AG04449 (cell line): ENCODE measurements around the gene TPGS1.

Experiments
- CTCF ChIA-PET: fragments of 350-600 bp; formaldehyde crosslinking; extraction: SDS; loops from one replicate; lab custom pipeline; 2021; ENCODE audit warnings: antibody characterized with exemption; lab: Yijun Ruan, JAX
- POLR2A ChIA-PET: fragments of 400-600, 350-600 bp; formaldehyde crosslinking; extraction: SDS; loops from one replicate; lab custom pipeline; 2020; ENCODE audit warnings: antibody characterized with exemption, inconsistent platforms; lab: Yijun Ruan, JAX
- DNase-seq: peaks from one replicate; pipeline ENCODE4 v3.0.0-alpha.2; 2010; ENCODE audit warnings: low read depth, low spot score
- H3K4me3 ChIP-seq: 2 replicates; pipeline ENCODE4 v1.5.1; 2011; ENCODE audit warnings: low read depth, mild to moderate bottlenecking, control low read depth, low read length
- TF ChIP-seq, protein P1 (sequence below): IDR thresholded peaks from one replicate; pipeline ENCODE4 v1.5.1; 2011; ENCODE audit warnings: mild to moderate bottlenecking, moderate library complexity, low read length, control low read depth, inconsistent platforms; ENCODE audit not compliant: insufficient read depth; ENCODE audit errors: missing control alignments

Gene TPGS1

DNA sequence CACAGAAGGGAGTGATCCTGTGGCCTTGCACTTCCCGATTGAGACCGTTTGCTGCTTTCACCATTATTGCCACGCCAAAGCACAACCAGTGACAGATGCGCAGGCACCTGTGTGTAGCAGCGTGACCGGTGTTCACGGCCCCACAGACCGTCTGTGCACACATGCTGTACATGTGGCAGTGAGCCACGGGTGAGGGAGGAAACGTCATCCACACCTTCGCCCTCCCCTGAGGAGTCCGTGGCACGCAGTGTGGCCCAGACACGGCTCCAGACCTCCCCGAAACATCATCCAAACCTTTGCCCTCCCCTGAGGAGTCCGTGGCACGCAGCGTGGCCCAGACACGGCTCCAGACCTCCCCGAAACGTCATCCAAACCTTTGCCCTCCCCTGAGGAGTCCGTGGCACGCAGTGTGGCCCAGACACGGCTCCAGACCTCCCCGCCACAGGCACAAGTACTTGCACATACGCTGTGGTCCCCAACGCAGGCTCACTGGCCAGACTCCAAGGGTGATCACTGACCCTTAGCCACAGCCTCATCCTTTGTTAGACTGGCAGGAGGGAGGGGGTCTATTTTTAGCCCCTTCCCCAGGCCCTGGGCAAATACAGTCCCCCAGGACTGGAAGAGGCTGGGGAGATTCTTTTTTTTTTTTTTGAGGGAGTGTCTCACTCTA, 38.6 kb upstream of the TPGS1 start:
- H3K4me3 ChIP-seq: no peak overlapping the region
- POLR2A ChIA-PET: no interaction called here
- no peak for DNase-seq
- CTCF ChIA-PET: interaction anchor here (0.7 kb wide), 1 partner anchor 14 kb away, joined by 3 read pairs; no protein-coding TSS in a partner anchor
- TF ChIP-seq, protein P1, sequence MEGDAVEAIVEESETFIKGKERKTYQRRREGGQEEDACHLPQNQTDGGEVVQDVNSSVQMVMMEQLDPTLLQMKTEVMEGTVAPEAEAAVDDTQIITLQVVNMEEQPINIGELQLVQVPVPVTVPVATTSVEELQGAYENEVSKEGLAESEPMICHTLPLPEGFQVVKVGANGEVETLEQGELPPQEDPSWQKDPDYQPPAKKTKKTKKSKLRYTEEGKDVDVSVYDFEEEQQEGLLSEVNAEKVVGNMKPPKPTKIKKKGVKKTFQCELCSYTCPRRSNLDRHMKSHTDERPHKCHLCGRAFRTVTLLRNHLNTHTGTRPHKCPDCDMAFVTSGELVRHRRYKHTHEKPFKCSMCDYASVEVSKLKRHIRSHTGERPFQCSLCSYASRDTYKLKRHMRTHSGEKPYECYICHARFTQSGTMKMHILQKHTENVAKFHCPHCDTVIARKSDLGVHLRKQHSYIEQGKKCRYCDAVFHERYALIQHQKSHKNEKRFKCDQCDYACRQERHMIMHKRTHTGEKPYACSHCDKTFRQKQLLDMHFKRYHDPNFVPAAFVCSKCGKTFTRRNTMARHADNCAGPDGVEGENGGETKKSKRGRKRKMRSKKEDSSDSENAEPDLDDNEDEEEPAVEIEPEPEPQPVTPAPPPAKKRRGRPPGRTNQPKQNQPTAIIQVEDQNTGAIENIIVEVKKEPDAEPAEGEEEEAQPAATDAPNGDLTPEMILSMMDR: no peak

GRCh38 chr19:469833-470232, 37.5 kb upstream of the TPGS1 start:
- ChIA-PET POLR2A (no interaction called here), CTCF (no interaction called here)
- DNase-seq: no peak
- TF ChIP-seq, protein P1: no peak
- H3K4me3 ChIP-seq: no peak overlapping the region

DNA sequence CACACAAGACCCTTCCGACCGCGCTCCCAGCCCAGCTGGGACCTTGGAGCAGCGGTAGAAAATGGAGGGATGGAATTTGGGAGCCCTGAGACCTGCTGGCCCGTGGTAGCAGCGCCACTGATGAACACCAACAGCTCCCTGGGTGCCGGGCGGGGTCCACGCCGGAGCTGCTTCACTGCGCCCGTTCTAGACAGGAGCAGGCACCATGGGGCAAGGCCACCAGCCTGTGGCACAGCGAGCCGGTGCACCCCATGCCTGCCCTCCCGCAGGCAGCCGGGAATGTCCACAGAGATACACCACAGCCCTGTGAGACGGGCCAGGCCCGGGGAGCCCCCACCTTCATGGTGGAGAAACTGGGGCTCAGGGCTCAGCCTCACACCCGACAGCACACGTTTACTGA, 36.6 kb upstream of the TPGS1 start:
- TF ChIP-seq, protein P1: no peak
- no peak overlapping the region for H3K4me3 ChIP-seq
- CTCF ChIA-PET: no interaction called here
- POLR2A ChIA-PET: no interaction called here
- no peak for DNase-seq

- TF ChIP-seq, protein P1: no peak
- ChIA-PET POLR2A (no interaction called here), CTCF (no interaction called here)
- H3K4me3 ChIP-seq: no peak overlapping the region
- DNase-seq: no peak
Measured at GRCh38 chr19:472005-472858, 35.1 kb upstream of the TPGS1 start.

- H3K4me3 ChIP-seq: no peak overlapping the region
- no peak for DNase-seq
- ChIA-PET POLR2A (no interaction called here), CTCF (no interaction called here)
- TF ChIP-seq, protein P1: no peak
Measured at GRCh38 chr19:474126-475078, 32.9 kb upstream of the TPGS1 start.
